Measurements from ENCODE around the gene GPHN.

The GPHN gene

DNA sequence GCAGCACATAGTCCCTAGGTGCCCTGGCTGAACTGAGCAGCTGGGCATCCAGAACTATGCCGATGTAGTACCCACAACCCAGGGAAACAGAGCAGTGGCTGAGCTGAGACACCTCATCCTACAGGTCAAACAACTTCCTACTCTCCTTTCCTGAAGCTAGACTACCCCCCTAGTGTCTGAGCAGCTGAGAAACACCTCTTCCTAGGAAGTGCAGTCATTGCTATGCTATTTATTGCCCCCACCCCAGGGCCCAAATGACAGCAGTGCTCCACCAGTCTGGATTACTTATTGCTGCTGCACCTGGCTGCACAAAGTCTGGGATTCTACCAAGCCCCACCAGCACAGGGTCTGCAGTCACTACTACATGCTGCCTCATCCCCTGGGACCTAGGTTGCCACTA is 664.6 kb downstream of the GPHN start:
- TF ChIP-seq RAD21 (IDR thresholded peaks at IDR 0.05; ENCODE audit: low read depth) (peak; percentile 54), CREB1 (IDR thresholded peaks at IDR 0.05; ENCODE audit: low read depth) (no peak)

GRCh38 chr14:67173719-67174118 is 665.8 kb downstream of the GPHN start:
- no peak for TF ChIP-seq TEAD4 (IDR thresholded peaks at IDR 0.05)
- no peak for TF ChIP-seq NFIC (IDR thresholded peaks at IDR 0.05)
- TF ChIP-seq ZBTB7A (IDR thresholded peaks at IDR 0.05; ENCODE audit: low read depth) = no peak
- no peak for TF ChIP-seq CREB1 (IDR thresholded peaks at IDR 0.05; ENCODE audit: low read depth)
- no peak for TF ChIP-seq EP300 (IDR thresholded peaks at IDR 0.05; ENCODE audit: borderline replicate concordance)
- TF ChIP-seq, protein P1, sequence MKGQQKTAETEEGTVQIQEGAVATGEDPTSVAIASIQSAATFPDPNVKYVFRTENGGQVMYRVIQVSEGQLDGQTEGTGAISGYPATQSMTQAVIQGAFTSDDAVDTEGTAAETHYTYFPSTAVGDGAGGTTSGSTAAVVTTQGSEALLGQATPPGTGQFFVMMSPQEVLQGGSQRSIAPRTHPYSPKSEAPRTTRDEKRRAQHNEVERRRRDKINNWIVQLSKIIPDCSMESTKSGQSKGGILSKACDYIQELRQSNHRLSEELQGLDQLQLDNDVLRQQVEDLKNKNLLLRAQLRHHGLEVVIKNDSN (IDR thresholded peaks at IDR 0.05) = no peak
- no peak for TF ChIP-seq MAX (IDR thresholded peaks at IDR 0.05)

- TF ChIP-seq CREB1 (IDR thresholded peaks at IDR 0.05; ENCODE audit: low read depth) (no peak), EGR1 (IDR thresholded peaks at IDR 0.05) (no peak), FOXM1 (IDR thresholded peaks at IDR 0.05; ENCODE audit: borderline replicate concordance, low read depth) (no peak), CEBPB (IDR thresholded peaks at IDR 0.05) (no peak), RAD21 (IDR thresholded peaks at IDR 0.05; ENCODE audit: low read depth) (no peak), TEAD4 (IDR thresholded peaks at IDR 0.05) (no peak), TCF12 (IDR thresholded peaks at IDR 0.05; ENCODE audit: low read depth) (no peak), NFIC (IDR thresholded peaks at IDR 0.05) (no peak), TAF1 (IDR thresholded peaks at IDR 0.05; ENCODE audit: low read depth) (no peak)
Measured at GRCh38 chr14:67186172-67186768, 678.3 kb downstream of the GPHN start.

DNA sequence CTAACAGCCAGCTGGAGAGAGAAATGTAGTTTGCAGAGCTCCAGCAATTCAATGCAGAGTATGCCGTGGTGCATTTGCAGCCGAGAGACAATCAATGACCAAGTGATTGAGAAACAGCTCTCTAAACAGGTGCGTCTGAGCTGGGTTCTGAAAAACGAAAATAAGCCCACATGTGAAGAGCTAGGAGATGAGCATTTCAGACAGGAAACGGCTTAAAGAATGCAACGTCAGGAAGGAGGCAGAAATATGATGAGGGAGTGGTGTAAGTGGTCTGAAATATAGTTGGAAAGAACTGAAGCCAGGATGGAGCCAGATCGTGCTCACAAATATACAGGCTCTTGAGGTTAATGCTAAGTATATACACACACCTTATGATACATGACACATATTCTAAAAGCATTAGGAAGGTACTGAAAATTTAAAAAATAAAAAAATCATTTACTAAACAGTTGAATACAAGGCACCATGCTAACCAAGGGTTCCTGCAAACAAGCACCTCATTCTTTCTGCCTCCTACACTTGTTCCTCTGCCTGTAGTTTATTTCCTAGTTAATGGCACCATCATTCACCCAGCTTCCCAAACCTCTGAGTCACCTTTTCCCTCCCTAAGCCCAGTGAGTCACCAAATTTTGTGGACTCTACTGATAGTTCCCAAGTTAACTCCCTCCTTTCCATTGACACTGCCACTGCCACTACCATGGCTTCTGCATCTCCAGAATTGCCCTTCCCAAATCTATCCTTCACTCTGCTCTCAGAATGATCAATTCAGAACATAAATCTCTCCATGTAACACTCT is 679.0 kb downstream of the GPHN start:
- peak; percentile 59; the same call in 1 of the 2 replicates for TF ChIP-seq EP300 (IDR thresholded peaks at IDR 0.05; ENCODE audit: borderline replicate concordance)
- no peak for TF ChIP-seq CREB1 (IDR thresholded peaks at IDR 0.05; ENCODE audit: low read depth)
- TF ChIP-seq TAF1 (IDR thresholded peaks at IDR 0.05; ENCODE audit: low read depth) = no peak
- TF ChIP-seq YY1 (IDR thresholded peaks at IDR 0.05; ENCODE audit: low read depth) = 0 out of 2 replicates have a peak, but pooled peaks have one; percentile 42
- TF ChIP-seq RAD21 (IDR thresholded peaks at IDR 0.05; ENCODE audit: low read depth) = no peak
- no peak for TF ChIP-seq MAX (IDR thresholded peaks at IDR 0.05)
- TF ChIP-seq CEBPB (IDR thresholded peaks at IDR 0.05) = no peak
- TF ChIP-seq FOXM1 (IDR thresholded peaks at IDR 0.05; ENCODE audit: borderline replicate concordance, low read depth) = no peak
- no peak for TF ChIP-seq EGR1 (IDR thresholded peaks at IDR 0.05)
- no peak for TF ChIP-seq REST (IDR thresholded peaks at IDR 0.05; ENCODE audit: low read depth)
- TF ChIP-seq, protein P1 (IDR thresholded peaks at IDR 0.05) = no peak
- TF ChIP-seq TCF12 (IDR thresholded peaks at IDR 0.05; ENCODE audit: low read depth) = peak; percentile 51; the same call in 1 of the 2 replicates
- TF ChIP-seq NFIC (IDR thresholded peaks at IDR 0.05) = peak; percentile 32; the same call in 1 of the 2 replicates
- peak; percentile 42; the same call in 1 of the 2 replicates for TF ChIP-seq TEAD4 (IDR thresholded peaks at IDR 0.05)
- no peak for TF ChIP-seq ZBTB7A (IDR thresholded peaks at IDR 0.05; ENCODE audit: low read depth)

DNA sequence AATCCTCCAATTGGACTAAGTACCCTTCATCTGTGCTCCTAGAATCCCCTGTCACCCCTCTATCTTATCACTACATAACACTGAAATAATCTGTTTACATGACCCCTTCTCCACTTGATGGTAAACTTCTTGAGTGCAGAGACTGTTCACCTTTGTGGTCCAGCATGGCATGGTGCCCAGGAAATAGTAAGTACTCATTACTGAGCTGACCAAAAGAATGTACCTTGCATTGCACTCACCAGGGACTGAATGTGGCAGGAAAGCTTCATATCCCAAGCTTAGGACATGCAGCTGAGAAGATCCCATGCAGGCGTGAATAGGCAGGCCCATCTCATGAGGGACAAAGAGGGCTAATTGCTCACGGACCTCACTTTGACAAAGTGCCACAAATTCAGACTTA is 679.9 kb downstream of the GPHN start:
- TF ChIP-seq TAF1 (IDR thresholded peaks at IDR 0.05; ENCODE audit: low read depth) (no peak), NFIC (IDR thresholded peaks at IDR 0.05) (peak; percentile 69), TEAD4 (IDR thresholded peaks at IDR 0.05) (peak; percentile 52)
- TF ChIP-seq, protein P1 (IDR thresholded peaks at IDR 0.05) = no peak

GRCh38 chr14:67188326-67188725 is 680.4 kb downstream of the GPHN start:
- TF ChIP-seq FOXM1 (IDR thresholded peaks at IDR 0.05; ENCODE audit: borderline replicate concordance, low read depth) (no peak), EP300 (IDR thresholded peaks at IDR 0.05; ENCODE audit: borderline replicate concordance) (no peak), ZBTB7A (IDR thresholded peaks at IDR 0.05; ENCODE audit: low read depth) (no peak)

DNA sequence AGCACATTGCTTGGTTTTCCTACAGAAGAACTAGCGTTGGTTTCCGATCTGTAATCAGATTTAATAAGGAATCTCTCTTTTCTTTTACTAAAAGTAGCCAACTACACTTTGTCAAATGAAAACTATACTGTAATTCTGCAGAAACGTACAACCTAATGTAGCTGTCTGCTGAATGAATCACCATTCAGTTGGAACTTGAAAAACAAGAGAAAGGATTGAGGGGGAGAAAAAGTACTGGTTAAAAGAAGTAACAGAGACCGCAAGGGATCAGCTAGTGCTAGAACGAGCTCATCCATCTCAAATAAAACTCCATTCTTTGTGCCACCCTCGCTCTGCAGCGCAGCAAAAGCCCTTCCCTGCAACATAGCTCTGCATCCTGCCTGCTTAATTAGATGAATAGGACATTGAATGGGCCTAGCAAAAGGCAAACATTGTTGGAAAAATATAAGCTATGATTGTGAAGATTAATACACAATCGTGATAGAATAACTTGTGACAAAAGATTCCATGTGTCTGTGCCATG is 683.9 kb downstream of the GPHN start:
- TF ChIP-seq ZBTB7A (IDR thresholded peaks at IDR 0.05; ENCODE audit: low read depth) (no peak), NFIC (IDR thresholded peaks at IDR 0.05) (no peak), CEBPB (IDR thresholded peaks at IDR 0.05) (no peak), TAF1 (IDR thresholded peaks at IDR 0.05; ENCODE audit: low read depth) (no peak), FOXM1 (IDR thresholded peaks at IDR 0.05; ENCODE audit: borderline replicate concordance, low read depth) (no peak), RAD21 (IDR thresholded peaks at IDR 0.05; ENCODE audit: low read depth) (no peak), TEAD4 (IDR thresholded peaks at IDR 0.05) (no peak), REST (IDR thresholded peaks at IDR 0.05; ENCODE audit: low read depth) (no peak), TCF12 (IDR thresholded peaks at IDR 0.05; ENCODE audit: low read depth) (no peak), YY1 (IDR thresholded peaks at IDR 0.05; ENCODE audit: low read depth) (no peak), MAX (IDR thresholded peaks at IDR 0.05) (no peak)
- TF ChIP-seq, protein P1 (IDR thresholded peaks at IDR 0.05) = no peak

Data from Ishikawa (cell line).